GM21515 (cell line): Measurements from ENCODE around the gene MAP3K12.
"Not testable (repeated sequence)": the region's sequence is repeated elsewhere in the genome, so short reads cannot be mapped to it uniquely, and the experiment has no call there.

Source experiments
- ATAC-seq: cut with Tn5 transposase; IDR thresholded peaks from one replicate; pipeline ENCODE4 v1.9.1; 2021; ENCODE audit not compliant: unreplicated experiment

Gene MAP3K12

GRCh38 chr12:53444593-53445325, 54.5 kb downstream of the MAP3K12 start:
- ATAC-seq = not testable (repeated sequence)

- no peak for ATAC-seq
Measured at GRCh38 chr12:53443955-53444354, 55.3 kb downstream of the MAP3K12 start.

- peak; percentile 98 for ATAC-seq
Measured at GRCh38 chr12:53441040-53441833, 58.0 kb downstream of the MAP3K12 start, which contains the start of gene PRR13. Gene PRR13, plus strand, starts transcription at chr12:53441734. Its CDS starts 981 bp downstream, at chr12:53442715.

- not testable (repeated sequence) for ATAC-seq
Measured at GRCh38 chr12:53439582-53439981, 59.7 kb downstream of the MAP3K12 start.

- ATAC-seq = not testable (repeated sequence)
Measured at GRCh38 chr12:53435326-53435725, 63.9 kb downstream of the MAP3K12 start.

- ATAC-seq = no peak
Measured at GRCh38 chr12:53431187-53431586, 68.1 kb downstream of the MAP3K12 start.

GRCh38 chr12:53430116-53430515, 69.1 kb downstream of the MAP3K12 start:
- ATAC-seq = no peak
